Measurements from ENCODE around the gene LSS.

- TF ChIP-seq POLR2AphosphoS5 (IDR thresholded peaks at IDR 0.05; ENCODE audit: low read depth, low read length) (no peak), POLR2A (IDR thresholded peaks at IDR 0.05; ENCODE audit: low read depth, low read length) (no peak), SPI1 (IDR thresholded peaks at IDR 0.05; ENCODE audit: low read depth, low read length) (no peak), TAF1 (IDR thresholded peaks at IDR 0.05; ENCODE audit: low read depth, low read length) (no peak)
Measured at GRCh38 chr21:46185716-46186115, 42.9 kb downstream of the LSS start.

All from GM12891 (cell line).